GM19397 (cell line): ENCODE data around the gene SVIL.
"Not testable (repeated sequence)": the region's sequence is repeated elsewhere in the genome, so short reads cannot be mapped to it uniquely, and the experiment has no call there.

ENCODE experiments used
- ATAC-seq: cut with Tn5 transposase; IDR thresholded peaks from one replicate; pipeline ENCODE4 v1.9.1; 2021; ENCODE audit warnings: mild to moderate bottlenecking, moderate library complexity; ENCODE audit not compliant: unreplicated experiment

SVIL gene

GRCh38 chr10:29470355-29470705, 164.4 kb downstream of the SVIL start:
- ATAC-seq: no peak

GRCh38 chr10:29469481-29470354, 165.1 kb downstream of the SVIL start:
- ATAC-seq: no peak

GRCh38 chr10:29465384-29465783, 169.4 kb downstream of the SVIL start:
- ATAC-seq: no peak

GRCh38 chr10:29464671-29465171, 170.1 kb downstream of the SVIL start:
- not testable (repeated sequence) for ATAC-seq

- ATAC-seq: no peak
Observed at GRCh38 chr10:29461042-29461441, 173.7 kb downstream of the SVIL start.

GRCh38 chr10:29458190-29458589, 176.6 kb downstream of the SVIL start:
- ATAC-seq: not testable (repeated sequence)

- ATAC-seq: no peak
Observed at GRCh38 chr10:29455095-29455494, 179.7 kb downstream of the SVIL start.

GRCh38 chr10:29454250-29454649, 180.5 kb downstream of the SVIL start:
- no peak for ATAC-seq

- no peak for ATAC-seq
Observed at GRCh38 chr10:29452546-29452945, 182.2 kb downstream of the SVIL start.

GRCh38 chr10:29451946-29452345, 182.8 kb downstream of the SVIL start:
- no peak for ATAC-seq

GRCh38 chr10:29450405-29450804, 184.4 kb downstream of the SVIL start:
- no peak for ATAC-seq

- ATAC-seq: peak; percentile 84
Observed at GRCh38 chr10:29448756-29449592, 185.8 kb downstream of the SVIL start.

- no peak for ATAC-seq
Observed at GRCh38 chr10:29448125-29448524, 186.6 kb downstream of the SVIL start.

GRCh38 chr10:29446327-29446726, 188.4 kb downstream of the SVIL start:
- no peak for ATAC-seq

- ATAC-seq: no peak
Observed at GRCh38 chr10:29443745-29444523, 190.8 kb downstream of the SVIL start.

GRCh38 chr10:29440981-29441380, 193.8 kb downstream of the SVIL start:
- no peak for ATAC-seq

GRCh38 chr10:29439005-29439404, 195.8 kb downstream of the SVIL start:
- ATAC-seq: not testable (repeated sequence)

GRCh38 chr10:29438271-29438670, 196.5 kb downstream of the SVIL start:
- no peak for ATAC-seq

GRCh38 chr10:29437871-29438270, 196.9 kb downstream of the SVIL start:
- no peak for ATAC-seq

GRCh38 chr10:29435809-29436501, 198.8 kb downstream of the SVIL start:
- ATAC-seq: no peak
